Esophagus (tissue), 2 donors: Measurements from ENCODE around the gene PROZ. TPM values are rescaled to one million over a fixed set of nuclear protein-coding genes. Genes with fewer than 3 reads are reported as not detected.

Source experiments
- H3K27ac ChIP-seq, 2 donors: one replicate each; pipeline ENCODE4 v1.5.1; 2013; ENCODE audit warnings: low read depth in 2 of 2, mild to moderate bottlenecking in 2 of 2, inconsistent platforms in 1 of 2, low read length in 1 of 2, moderate library complexity in 1 of 2
- H3K27me3 ChIP-seq, 2 donors: one replicate each; pipeline ENCODE4 v1.6.1; 2013; ENCODE audit warnings: low read length in 2 of 2, control low read depth in 1 of 2, mild to moderate bottlenecking in 1 of 2; ENCODE audit not compliant: insufficient read depth in 2 of 2, control insufficient read depth in 1 of 2
- H3K36me3 ChIP-seq, 2 donors: one replicate each; pipeline ENCODE4 v1.6.1; 2013; ENCODE audit warnings: low read length in 1 of 2; ENCODE audit not compliant: control insufficient read depth in 2 of 2, insufficient read depth in 2 of 2
- H3K4me1 ChIP-seq, 2 donors: one replicate each; pipeline ENCODE4 v1.6.1; 2013; ENCODE audit warnings: low read length in 1 of 2; ENCODE audit not compliant: control insufficient read depth in 2 of 2, insufficient read depth in 2 of 2
- H3K4me3 ChIP-seq, 2 donors: one replicate each; pipeline ENCODE4 v1.5.1; 2013; ENCODE audit warnings: low read length in 2 of 2, mild to moderate bottlenecking in 2 of 2, low read depth in 1 of 2, moderate library complexity in 1 of 2
- H3K9me3 ChIP-seq, 2 donors: one replicate each; pipeline ENCODE4 v1.6.1; 2013; ENCODE audit warnings: mild to moderate bottlenecking in 2 of 2, low read depth in 1 of 2, low read length in 1 of 2, moderate library complexity in 1 of 2; ENCODE audit not compliant: control insufficient read depth in 2 of 2, insufficient read depth in 1 of 2
- WGBS, 2 donors: extraction: QIAGEN DNeasy Blood & Tissue Kit; methylation state at CpG; one replicate each; pipeline ENCODE4 v1.1.7; 2013; 5-methylcytosine and 5-hydroxymethylcytosine counted together
- polyA plus RNA-seq, 2 donors: library from polyadenylated mRNA; stranded (reverse); fragments of 200-250 nt; gene quantifications; one replicate each; pipeline ENCODE4 v1.2.3, GENCODE V29; 2013
- donor health status: healthy with polysubstance abuse.
- donor health status: Bipolar disorder and iron deficiency.

The PROZ gene
- polyA plus RNA-seq, 2 donors, result not detected

- 75 to 77% methylated on average over 12 to 13 of the region's 13 CpGs for WGBS, 2 donors
- H3K36me3 ChIP-seq, result peaks cover 0 to 15% of the 10 kb centered on the region in 2 donors
- no peak overlapping the region for H3K4me3 ChIP-seq
- peak overlapping the region in 1 of 2 donors; percentile 37 for H3K27ac ChIP-seq
- H3K4me1 ChIP-seq, result no peaks in the 10 kb centered on the region
- H3K9me3 ChIP-seq, result no peaks in the 10 kb centered on the region
- no peaks in the 10 kb centered on the region for H3K27me3 ChIP-seq
These were observed 27.8 kb downstream of the PROZ start for GRCh38 chr13:113186061-113186900.

GRCh38 chr13:113187263-113187669 is 28.8 kb downstream of the PROZ start:
- Histone ChIP-seq H3K9me3 (no peaks in the 10 kb centered on the region), H3K27ac (peak overlapping the region; percentile 75 to 79), H3K4me3 (no peak overlapping the region), H3K36me3 (peaks cover 0 to 10% of the 10 kb centered on the region in 2 donors), H3K4me1 (no peaks in the 10 kb centered on the region), H3K27me3 (no peaks in the 10 kb centered on the region)
- 32 to 53% methylated on average over 9 of the region's 9 CpGs for WGBS, 2 donors

GRCh38 chr13:113187883-113188665 is 29.6 kb downstream of the PROZ start:
- peaks cover 3 to 9% of the 10 kb centered on the region in 2 donors for H3K36me3 ChIP-seq

GRCh38 chr13:113190181-113190580 is 31.7 kb downstream of the PROZ start:
- H3K4me1 ChIP-seq, result no peaks in the 10 kb centered on the region
- H3K36me3 ChIP-seq, result peaks cover 3 to 12% of the 10 kb centered on the region in 2 donors
- H3K4me3 ChIP-seq, result no peak overlapping the region
- 84 to 89% methylated on average over 4 of the region's 4 CpGs for WGBS, 2 donors
- no peaks in the 10 kb centered on the region for H3K27me3 ChIP-seq
- H3K27ac ChIP-seq, result no peak overlapping the region
- H3K9me3 ChIP-seq, result no peaks in the 10 kb centered on the region

More at GRCh38 chr13:113187883-113188665, 29.6 kb downstream of the PROZ start:
- H3K9me3 ChIP-seq, result no peaks in the 10 kb centered on the region
- WGBS, 2 donors, result 93 to 94% methylated on average over 23 of the region's 23 CpGs
- H3K27me3 ChIP-seq, result no peaks in the 10 kb centered on the region
- no peak overlapping the region for H3K27ac ChIP-seq
- H3K4me3 ChIP-seq, result no peak overlapping the region
- H3K4me1 ChIP-seq, result no peaks in the 10 kb centered on the region

- no peaks in the 10 kb centered on the region for H3K9me3 ChIP-seq
- H3K27me3 ChIP-seq, result no peaks in the 10 kb centered on the region
- no peaks in the 10 kb centered on the region for H3K4me1 ChIP-seq
- H3K27ac ChIP-seq, result no peak overlapping the region
- H3K4me3 ChIP-seq, result no peak overlapping the region
- H3K36me3 ChIP-seq, result peaks cover 10 to 20% of the 10 kb centered on the region in 2 donors
- 79 to 84% methylated on average over 4 of the region's 4 CpGs for WGBS, 2 donors
These were observed 33.8 kb downstream of the PROZ start for GRCh38 chr13:113192279-113192678.

- no peaks in the 10 kb centered on the region for H3K4me1 ChIP-seq
- H3K27ac ChIP-seq, result no peak overlapping the region
- peaks cover 13 to 22% of the 10 kb centered on the region in 2 donors for H3K36me3 ChIP-seq
- 88 to 94% methylated on average over 2 of the region's 2 CpGs for WGBS, 2 donors
- no peaks in the 10 kb centered on the region for H3K27me3 ChIP-seq
- H3K4me3 ChIP-seq, result no peak overlapping the region
- no peaks in the 10 kb centered on the region for H3K9me3 ChIP-seq
These were observed 34.5 kb downstream of the PROZ start for GRCh38 chr13:113192902-113193301.

GRCh38 chr13:113195360-113195759 is 36.9 kb downstream of the PROZ start:
- 69% methylated on average over 6 of the region's 6 CpGs for WGBS, 2 donors
- no peaks in the 10 kb centered on the region for H3K9me3 ChIP-seq
- H3K36me3 ChIP-seq, result peaks cover 23% of the 10 kb centered on the region in 2 donors
- no peaks in the 10 kb centered on the region for H3K27me3 ChIP-seq
- H3K27ac ChIP-seq, result no peak overlapping the region
- no peaks in the 10 kb centered on the region for H3K4me1 ChIP-seq
- no peak overlapping the region for H3K4me3 ChIP-seq

GRCh38 chr13:113196970-113197737 is 38.7 kb downstream of the PROZ start:
- H3K4me1 ChIP-seq, result no peaks in the 10 kb centered on the region
- H3K36me3 ChIP-seq, result peaks cover 23% of the 10 kb centered on the region in 2 donors

GRCh38 chr13:113201815-113202214 is 43.4 kb downstream of the PROZ start:
- Histone ChIP-seq H3K27me3 (no peaks in the 10 kb centered on the region), H3K27ac (no peak overlapping the region), H3K4me1 (peaks cover 4 to 9% of the 10 kb centered on the region in 2 donors), H3K36me3 (peaks cover 17 to 20% of the 10 kb centered on the region in 2 donors), H3K4me3 (no peak overlapping the region), H3K9me3 (no peaks in the 10 kb centered on the region)
- 80 to 82% methylated on average over 2 of the region's 2 CpGs for WGBS, 2 donors

More at GRCh38 chr13:113196970-113197737, 38.7 kb downstream of the PROZ start:
- H3K4me3 ChIP-seq, result no peak overlapping the region
- 89 to 91% methylated on average over 9 of the region's 9 CpGs for WGBS, 2 donors
- no peaks in the 10 kb centered on the region for H3K9me3 ChIP-seq
- H3K27me3 ChIP-seq, result no peaks in the 10 kb centered on the region
- no peak overlapping the region for H3K27ac ChIP-seq
